Measurements from ENCODE around the gene KIF12.

KIF12 gene

GRCh38 chr9:114098936-114099668, at the start of gene KIF12:
KIF12 (minus strand) TSS chr9:114099292; CDS start chr9:114099276, 16 bp downstream.
- H4K20me1 ChIP-seq (ENCODE audit: insufficient read depth, low read length), result no peaks in the 10 kb centered on the region
- no peaks in the 10 kb centered on the region for H3K9me2 ChIP-seq (ENCODE audit: low read depth, low read length)
- no peak within 1 kb of the TSS for H3K4me3 ChIP-seq (ENCODE audit: low read depth, low read length, poor library complexity, severe bottlenecking)
- H3K9me3 ChIP-seq (ENCODE audit: low read length), result no peaks in the 10 kb centered on the region; the same call in 1 of the 2 replicates
- H3K36me3 ChIP-seq (ENCODE audit: insufficient read depth, low read length), result no peaks in the 10 kb centered on the region
- no peak for TF ChIP-seq EZH2 (IDR thresholded peaks at IDR 0.05; ENCODE audit: borderline replicate concordance, low read length)
- TF ChIP-seq, protein P1, sequence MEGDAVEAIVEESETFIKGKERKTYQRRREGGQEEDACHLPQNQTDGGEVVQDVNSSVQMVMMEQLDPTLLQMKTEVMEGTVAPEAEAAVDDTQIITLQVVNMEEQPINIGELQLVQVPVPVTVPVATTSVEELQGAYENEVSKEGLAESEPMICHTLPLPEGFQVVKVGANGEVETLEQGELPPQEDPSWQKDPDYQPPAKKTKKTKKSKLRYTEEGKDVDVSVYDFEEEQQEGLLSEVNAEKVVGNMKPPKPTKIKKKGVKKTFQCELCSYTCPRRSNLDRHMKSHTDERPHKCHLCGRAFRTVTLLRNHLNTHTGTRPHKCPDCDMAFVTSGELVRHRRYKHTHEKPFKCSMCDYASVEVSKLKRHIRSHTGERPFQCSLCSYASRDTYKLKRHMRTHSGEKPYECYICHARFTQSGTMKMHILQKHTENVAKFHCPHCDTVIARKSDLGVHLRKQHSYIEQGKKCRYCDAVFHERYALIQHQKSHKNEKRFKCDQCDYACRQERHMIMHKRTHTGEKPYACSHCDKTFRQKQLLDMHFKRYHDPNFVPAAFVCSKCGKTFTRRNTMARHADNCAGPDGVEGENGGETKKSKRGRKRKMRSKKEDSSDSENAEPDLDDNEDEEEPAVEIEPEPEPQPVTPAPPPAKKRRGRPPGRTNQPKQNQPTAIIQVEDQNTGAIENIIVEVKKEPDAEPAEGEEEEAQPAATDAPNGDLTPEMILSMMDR (IDR thresholded peaks at IDR 0.05; ENCODE audit: low read length), result no peak
- H3K79me2 ChIP-seq (ENCODE audit: insufficient read depth, low read length), result no peaks in the 10 kb centered on the region
- H3K27ac ChIP-seq (ENCODE audit: low read depth, low read length, poor library complexity, severe bottlenecking), result no peak within 1 kb of the TSS
- no peak within 1 kb of the TSS for H2AFZ ChIP-seq (ENCODE audit: low read length)
- no peak within 1 kb of the TSS for H3K4me2 ChIP-seq (ENCODE audit: low read length)
- H3K4me1 ChIP-seq (ENCODE audit: insufficient read depth, low read length, severe bottlenecking), result no peaks in the 10 kb centered on the region
- no peaks in the 10 kb centered on the region for H3K27me3 ChIP-seq (ENCODE audit: insufficient read depth, low read length)
- no peaks in the 10 kb centered on the region for H3F3A ChIP-seq (ENCODE audit: insufficient read depth, low read length)
- no peak within 1 kb of the TSS for H3K9ac ChIP-seq (ENCODE audit: low read length)

GRCh38 chr9:114146735-114147134, 47.6 kb upstream of the KIF12 start:
- Histone ChIP-seq H3K9me3 (ENCODE audit: low read length) (no peaks in the 10 kb centered on the region), H3K27me3 (ENCODE audit: insufficient read depth, low read length) (0 out of 2 replicates have a peak, but pooled peaks cover 4% of the 10 kb centered on the region), H4K20me1 (ENCODE audit: insufficient read depth, low read length) (no peaks in the 10 kb centered on the region), H3K4me2 (ENCODE audit: low read length) (no peak overlapping the region), H2AFZ (ENCODE audit: low read length) (no peak overlapping the region), H3K9me2 (ENCODE audit: low read depth, low read length) (no peaks in the 10 kb centered on the region), H3K27ac (ENCODE audit: low read depth, low read length, poor library complexity, severe bottlenecking) (no peak overlapping the region), H3K79me2 (ENCODE audit: insufficient read depth, low read length) (no peaks in the 10 kb centered on the region), H3K4me3 (ENCODE audit: low read depth, low read length, poor library complexity, severe bottlenecking) (no peak overlapping the region), H3K4me1 (ENCODE audit: insufficient read depth, low read length, severe bottlenecking) (no peaks in the 10 kb centered on the region), H3K36me3 (ENCODE audit: insufficient read depth, low read length) (no peaks in the 10 kb centered on the region), H3F3A (ENCODE audit: insufficient read depth, low read length) (no peaks in the 10 kb centered on the region), H3K9ac (ENCODE audit: low read length) (no peak overlapping the region)
- no peak for TF ChIP-seq EZH2 (IDR thresholded peaks at IDR 0.05; ENCODE audit: borderline replicate concordance, low read length)
- TF ChIP-seq, protein P1 (IDR thresholded peaks at IDR 0.05; ENCODE audit: low read length), result no peak

DNA sequence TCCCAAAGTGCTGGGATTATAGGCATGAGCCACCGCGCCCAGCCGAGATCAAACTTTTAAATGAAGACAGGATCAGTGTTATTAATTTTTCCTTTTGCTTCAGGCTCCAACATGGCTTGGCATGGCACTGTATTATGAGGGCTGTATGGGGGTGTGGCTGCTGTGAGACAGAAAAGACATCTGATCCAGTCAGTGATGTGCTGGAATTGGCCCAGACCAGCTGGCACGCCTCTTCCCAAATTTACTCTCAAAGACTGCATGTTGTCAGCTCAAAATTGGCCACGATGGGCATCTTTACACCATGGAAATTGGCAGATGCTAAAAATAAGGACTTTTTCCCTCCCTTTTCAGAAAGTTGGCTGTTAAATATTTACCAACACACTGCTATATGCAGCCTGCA, 44.1 kb upstream of the KIF12 start:
- no peaks in the 10 kb centered on the region for H3K9me3 ChIP-seq (ENCODE audit: low read length)
- H3K4me2 ChIP-seq (ENCODE audit: low read length), result no peak overlapping the region
- no peaks in the 10 kb centered on the region for H3K4me1 ChIP-seq (ENCODE audit: insufficient read depth, low read length, severe bottlenecking)
- TF ChIP-seq, protein P1 (IDR thresholded peaks at IDR 0.05; ENCODE audit: low read length), result no peak
- no peak for TF ChIP-seq EZH2 (IDR thresholded peaks at IDR 0.05; ENCODE audit: borderline replicate concordance, low read length)
- no peaks in the 10 kb centered on the region for H4K20me1 ChIP-seq (ENCODE audit: insufficient read depth, low read length)
- no peaks in the 10 kb centered on the region for H3K36me3 ChIP-seq (ENCODE audit: insufficient read depth, low read length)
- H3K4me3 ChIP-seq (ENCODE audit: low read depth, low read length, poor library complexity, severe bottlenecking), result no peak overlapping the region
- no peaks in the 10 kb centered on the region for H3F3A ChIP-seq (ENCODE audit: insufficient read depth, low read length)
- H3K79me2 ChIP-seq (ENCODE audit: insufficient read depth, low read length), result no peaks in the 10 kb centered on the region
- no peaks in the 10 kb centered on the region for H3K9me2 ChIP-seq (ENCODE audit: low read depth, low read length)
- H2AFZ ChIP-seq (ENCODE audit: low read length), result no peak overlapping the region
- 0 out of 2 replicates have a peak, but pooled peaks cover 7% of the 10 kb centered on the region for H3K27me3 ChIP-seq (ENCODE audit: insufficient read depth, low read length)
- no peak overlapping the region for H3K9ac ChIP-seq (ENCODE audit: low read length)
- H3K27ac ChIP-seq (ENCODE audit: low read depth, low read length, poor library complexity, severe bottlenecking), result no peak overlapping the region
